ENCODE measurements around the gene ALK. TPM values are rescaled to one million over a fixed set of nuclear protein-coding genes. Genes with fewer than 3 reads are reported as not detected.
"Not testable (repeated sequence)": the region's sequence is repeated elsewhere in the genome, so short reads cannot be mapped to it uniquely, and the experiment has no call there.

ALK gene
- polyA plus RNA-seq, 12 donors: 0.03 to 1.6 (median 0.12) TPM; not detected in 1

- DNase-seq: no peak
These were observed 674.0 kb downstream of the ALK start for GRCh38 chr2:29247336-29247914.

- DNase-seq: no peak
These were observed 674.7 kb downstream of the ALK start for GRCh38 chr2:29246383-29247300.

- no peak for DNase-seq
These were observed 675.5 kb downstream of the ALK start for GRCh38 chr2:29245742-29246382.

GRCh38 chr2:29245035-29245741 is 676.2 kb downstream of the ALK start:
- DNase-seq: not testable (repeated sequence)

- no peak for DNase-seq
These were observed 678.6 kb downstream of the ALK start for GRCh38 chr2:29242621-29243375.

GRCh38 chr2:29241955-29242565 is 679.3 kb downstream of the ALK start:
- DNase-seq: no peak

- DNase-seq: no peak
These were observed 680.0 kb downstream of the ALK start for GRCh38 chr2:29241341-29241740.

GRCh38 chr2:29240601-29241000 is 680.8 kb downstream of the ALK start:
- DNase-seq: no peak

- DNase-seq: no peak
These were observed 682.0 kb downstream of the ALK start for GRCh38 chr2:29239209-29239960.

GRCh38 chr2:29238497-29238896 is 682.9 kb downstream of the ALK start:
- DNase-seq: no peak

GRCh38 chr2:29236074-29236473 is 685.3 kb downstream of the ALK start:
- DNase-seq: no peak

GRCh38 chr2:29235411-29235810 is 686.0 kb downstream of the ALK start:
- DNase-seq: no peak

GRCh38 chr2:29233428-29233827 is 688.0 kb downstream of the ALK start:
- no peak for DNase-seq

GRCh38 chr2:29232041-29232440 is 689.3 kb downstream of the ALK start:
- no peak for DNase-seq

- no peak for DNase-seq
These were observed 691.7 kb downstream of the ALK start for GRCh38 chr2:29229640-29230039.

GRCh38 chr2:29228947-29229346 is 692.4 kb downstream of the ALK start:
- no peak for DNase-seq

- no peak for DNase-seq
These were observed 693.3 kb downstream of the ALK start for GRCh38 chr2:29227935-29228675.

- no peak for DNase-seq
These were observed 694.6 kb downstream of the ALK start for GRCh38 chr2:29226808-29227207.

GRCh38 chr2:29226375-29226774 is 695.0 kb downstream of the ALK start:
- DNase-seq: no peak
